Gastrocnemius medialis (tissue), 4 donors: ENCODE results near the gene PRDM15. TPM values are rescaled to one million over a fixed set of nuclear protein-coding genes. Genes with fewer than 3 reads are reported as not detected.

ENCODE experiments used
- ATAC-seq, 2 donors: fragments of 150-250 bp; one replicate each; pipeline ENCODE4 v1.9.1; 2016
- DNase-seq, 2 donors: peaks; one replicate each; pipeline ENCODE4 v3.0.0-alpha.2; 2019
- H3K27ac ChIP-seq, 4 donors: fragments of 200-600 bp; sonication (generic); 1 replicate in 1 of 4; 2 replicates in 3 of 4; pipeline ENCODE4 v1.5.1; 2016 to 2018; ENCODE audit warnings: mild to moderate bottlenecking in 2 of 4, moderate library complexity in 1 of 4
- H3K27me3 ChIP-seq, 3 donors: fragments of 200-600 bp; sonication (generic) in 2 of 3; 1 replicate in 1 of 3; 2 replicates in 2 of 3; pipeline versions ENCODE4 v1.5.1 to v1.6.0; 2016 to 2019; ENCODE audit warnings: mild to moderate bottlenecking in 1 of 3, moderate library complexity in 1 of 3
- H3K36me3 ChIP-seq, 2 donors: fragments of 200-600 bp; sonication (generic) in 1 of 2; one replicate each; pipeline ENCODE4 v1.5.1; 2017 to 2018
- H3K4me1 ChIP-seq, 2 donors: fragments of 200-600 bp; sonication (generic) in 1 of 2; one replicate each; pipeline ENCODE4 v1.5.1; 2016 to 2017; ENCODE audit warnings: mild to moderate bottlenecking in 2 of 2
- H3K4me3 ChIP-seq, 4 donors: fragments of 200-600 bp; sonication (generic) in 3 of 4; 1 replicate in 1 of 4; 2 replicates in 3 of 4; pipeline ENCODE4 v1.5.1; 2016 to 2019; ENCODE audit warnings: mild to moderate bottlenecking in 2 of 4
- H3K9me3 ChIP-seq, 3 donors: fragments of 200-600 bp; sonication (generic) in 2 of 3; 1 replicate in 1 of 3; 2 replicates in 2 of 3; pipeline ENCODE4 v1.5.1; 2016 to 2019
- POLR2A ChIP-seq, 2 donors: fragments of 450-650 bp; IDR thresholded peaks; one replicate each; pipeline ENCODE4 v1.6.1; 2017; ENCODE audit warnings: antibody characterized with exemption in 2 of 2, mild to moderate bottlenecking in 2 of 2, moderate library complexity in 2 of 2
- in situ Hi-C, 4 donors: fragments of 200-750 bp; cut with MboI; loops; one replicate each; pipeline versions ENCODE4 v1.15.0 to v1.8.0; 2017; ENCODE audit warnings: low sequenced_read_pairs in 4 of 4
- intact Hi-C: fragments of 100-400 bp; cut with DNase I; formaldehyde crosslinking; loops from one replicate; pipeline ENCODE4 v1.15.1; 2023; ENCODE audit warnings: low total_unique reads
- total RNA-seq, 4 donors: library from RNA; depleted of rRNA; stranded (reverse); fragments of >200 nt; gene quantifications; one replicate each; pipeline versions ENCODE4 v1.1.0 to v1.2.3, GENCODE V29; 2016
- TF ChIP-seq, protein P1 (sequence below), 5 experiments: fragments of 450-650 bp in 3 of 5; fragments of 200-600 bp in 2 of 5; sonication (generic) in 2 of 5; IDR thresholded peaks in 4 of 5; conservative IDR thresholded peaks in 1 of 5; 1 replicate in 4 of 5; 2 replicates in 1 of 5; pipeline ENCODE4 v1.5.1; 2016 to 2019; ENCODE audit warnings: antibody characterized with exemption in 5 of 5, mild to moderate bottlenecking in 3 of 5, moderate library complexity in 3 of 5

The PRDM15 gene
- total RNA-seq, 4 donors from 2014 or later: 4.4 to 13.6 (median 5.4) TPM

DNA sequence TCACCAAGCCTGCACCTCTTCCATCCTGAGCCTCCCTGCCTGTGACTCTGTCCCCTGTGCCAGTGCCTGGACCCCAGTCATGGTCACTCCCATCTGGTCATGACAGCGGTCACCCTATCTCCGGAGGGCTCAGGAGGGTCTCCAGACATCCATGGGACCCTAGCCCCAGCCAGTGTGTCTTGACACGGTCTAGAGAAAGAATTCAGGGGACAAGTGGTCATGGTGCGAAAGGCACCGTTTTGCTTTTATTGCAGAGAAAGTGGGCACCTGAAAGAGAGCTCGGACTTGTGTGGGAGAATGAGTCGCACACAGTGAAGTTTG lies 107.6 kb downstream of the PRDM15 start:
- no peaks in the 10 kb centered on the region for H3K36me3 ChIP-seq
- no peak overlapping the region for H3K4me3 ChIP-seq
- ATAC-seq: no peak
- no peak for DNase-seq
- intact Hi-C loops: no loop called here
- H3K4me1 ChIP-seq: peaks cover 15% of the 10 kb centered on the region in 2 donors
- TF ChIP-seq POLR2A (IDR thresholded peaks at IDR 0.05): no peak
- TF ChIP-seq, protein P1, sequence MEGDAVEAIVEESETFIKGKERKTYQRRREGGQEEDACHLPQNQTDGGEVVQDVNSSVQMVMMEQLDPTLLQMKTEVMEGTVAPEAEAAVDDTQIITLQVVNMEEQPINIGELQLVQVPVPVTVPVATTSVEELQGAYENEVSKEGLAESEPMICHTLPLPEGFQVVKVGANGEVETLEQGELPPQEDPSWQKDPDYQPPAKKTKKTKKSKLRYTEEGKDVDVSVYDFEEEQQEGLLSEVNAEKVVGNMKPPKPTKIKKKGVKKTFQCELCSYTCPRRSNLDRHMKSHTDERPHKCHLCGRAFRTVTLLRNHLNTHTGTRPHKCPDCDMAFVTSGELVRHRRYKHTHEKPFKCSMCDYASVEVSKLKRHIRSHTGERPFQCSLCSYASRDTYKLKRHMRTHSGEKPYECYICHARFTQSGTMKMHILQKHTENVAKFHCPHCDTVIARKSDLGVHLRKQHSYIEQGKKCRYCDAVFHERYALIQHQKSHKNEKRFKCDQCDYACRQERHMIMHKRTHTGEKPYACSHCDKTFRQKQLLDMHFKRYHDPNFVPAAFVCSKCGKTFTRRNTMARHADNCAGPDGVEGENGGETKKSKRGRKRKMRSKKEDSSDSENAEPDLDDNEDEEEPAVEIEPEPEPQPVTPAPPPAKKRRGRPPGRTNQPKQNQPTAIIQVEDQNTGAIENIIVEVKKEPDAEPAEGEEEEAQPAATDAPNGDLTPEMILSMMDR (IDR thresholded peaks at IDR 0.05 in 4 of 5, conservative IDR thresholded peaks at IDR 0.05 in 1 of 5): no peak
- no peaks in the 10 kb centered on the region for H3K9me3 ChIP-seq
- in situ Hi-C loops: loop anchor here in 3 of 4 donors (10.0 to 25.0 kb wide), 2 partner anchors 109 to 157 kb away; no protein-coding TSS in a partner anchor
- no peak overlapping the region for H3K27ac ChIP-seq
- peaks cover 45 to 58% (median 53%) of the 10 kb centered on the region in 3 donors for H3K27me3 ChIP-seq

DNA sequence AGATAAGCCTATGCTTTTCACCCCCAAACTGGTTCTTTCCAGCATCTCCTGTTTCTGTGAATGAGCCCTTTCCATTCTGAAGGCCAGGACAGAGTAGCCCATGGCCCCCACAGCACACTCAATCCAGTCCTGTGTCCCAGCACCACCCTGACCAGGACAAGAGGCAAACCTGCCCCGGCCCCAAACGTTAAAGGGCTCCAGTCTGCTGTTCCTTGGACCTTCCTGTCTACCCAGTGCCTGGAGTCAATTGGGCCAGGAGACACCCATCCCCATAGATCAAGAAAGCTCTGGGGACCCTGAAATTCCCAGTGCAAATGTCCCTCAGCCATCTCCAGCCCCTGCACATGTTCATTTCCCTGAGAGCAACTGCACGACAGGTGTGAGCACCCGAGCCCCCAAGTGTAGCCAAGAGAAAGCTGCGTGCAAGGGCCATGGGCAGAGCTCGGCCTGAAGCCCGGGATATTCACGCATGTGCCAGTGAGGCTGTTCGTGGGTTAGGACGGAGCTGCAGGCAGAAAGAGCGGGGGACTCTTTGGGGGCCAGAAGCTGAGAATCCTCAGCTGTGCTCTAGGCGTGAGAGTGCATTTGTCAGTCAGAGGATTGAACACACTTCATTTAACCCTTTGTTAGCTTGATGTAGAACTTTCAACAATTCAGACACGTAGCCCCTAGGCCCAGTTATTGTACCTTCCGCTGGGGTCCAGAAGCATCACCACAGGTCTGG lies 108.1 kb downstream of the PRDM15 start:
- H3K4me3 ChIP-seq: no peak overlapping the region
- H3K27ac ChIP-seq: no peak overlapping the region
- DNase-seq (no peak), ATAC-seq (no peak)
- H3K36me3 ChIP-seq: no peaks in the 10 kb centered on the region
- TF ChIP-seq, protein P1 (IDR thresholded peaks at IDR 0.05 in 4 of 5, conservative IDR thresholded peaks at IDR 0.05 in 1 of 5): no peak
- no peak for TF ChIP-seq POLR2A (IDR thresholded peaks at IDR 0.05)
- in situ Hi-C loops (loop anchor here in 3 of 4 donors (10.0 to 25.0 kb wide), 2 partner anchors 109 to 156 kb away; no protein-coding TSS in a partner anchor), intact Hi-C loops (no loop called here)
- no peaks in the 10 kb centered on the region for H3K9me3 ChIP-seq
- peaks cover 50 to 63% (median 58%) of the 10 kb centered on the region in 3 donors for H3K27me3 ChIP-seq
- H3K4me1 ChIP-seq: peaks cover 15% of the 10 kb centered on the region in 2 donors

DNA sequence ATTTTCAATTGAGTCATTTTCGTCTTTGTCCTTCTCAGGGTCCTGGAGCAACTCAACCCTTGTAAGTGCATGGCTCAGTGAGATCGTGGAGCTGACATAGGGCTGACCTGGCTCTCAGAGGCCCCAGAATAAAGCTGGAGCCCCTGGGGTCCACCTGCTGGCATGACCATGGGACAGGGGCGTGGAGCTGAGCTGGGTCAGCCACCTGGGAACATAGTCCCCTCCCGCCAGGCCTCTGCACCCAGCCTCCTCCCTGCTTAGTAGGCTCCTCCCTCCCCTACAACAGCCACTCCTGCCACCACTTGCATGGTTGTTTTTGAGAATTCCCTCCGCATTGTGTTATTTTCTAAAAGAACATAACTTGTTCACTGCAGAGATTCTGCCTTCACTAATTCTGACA lies 109.2 kb downstream of the PRDM15 start:
- H3K36me3 ChIP-seq: no peaks in the 10 kb centered on the region
- intact Hi-C loops (no loop called here), in situ Hi-C loops (loop anchor here in 3 of 4 donors (10.0 to 25.0 kb wide), 2 partner anchors 108 to 155 kb away; no protein-coding TSS in a partner anchor)
- TF ChIP-seq POLR2A (IDR thresholded peaks at IDR 0.05): no peak
- TF ChIP-seq, protein P1 (IDR thresholded peaks at IDR 0.05 in 4 of 5, conservative IDR thresholded peaks at IDR 0.05 in 1 of 5): no peak
- H3K4me1 ChIP-seq: peaks cover 15% of the 10 kb centered on the region in 2 donors
- no peak overlapping the region for H3K4me3 ChIP-seq
- DNase-seq: no peak
- H3K27me3 ChIP-seq: peaks cover 60 to 69% (median 68%) of the 10 kb centered on the region in 3 donors
- no peak overlapping the region for H3K27ac ChIP-seq
- no peak for ATAC-seq
- no peaks in the 10 kb centered on the region for H3K9me3 ChIP-seq

DNA sequence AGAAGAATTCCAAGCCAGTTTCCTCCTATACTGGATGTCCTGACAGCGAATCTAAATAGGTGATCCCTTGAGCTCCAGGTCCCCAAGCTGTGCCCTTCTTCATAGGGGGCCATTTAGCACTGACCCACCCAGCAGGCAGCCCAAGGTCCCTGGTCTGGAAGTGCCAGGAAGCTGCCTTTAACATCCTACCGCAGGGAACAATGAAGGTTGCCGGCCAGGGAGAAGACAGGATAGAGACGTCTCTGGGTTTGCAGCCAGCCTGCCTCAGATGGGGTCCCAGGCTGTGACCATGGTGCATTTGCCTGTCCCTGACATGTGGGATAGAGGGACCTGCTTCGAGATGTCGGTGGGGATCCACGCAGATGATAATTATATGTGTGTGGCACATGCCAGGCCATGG lies 109.6 kb downstream of the PRDM15 start:
- in situ Hi-C loops: loop anchor here in 1 of 4 donors (25.0 kb wide), 1 partner anchor 107 kb away; no protein-coding TSS in a partner anchor

More for the DNA sequence above, 109.6 kb downstream of the PRDM15 start:
- TF ChIP-seq POLR2A (IDR thresholded peaks at IDR 0.05): no peak
- TF ChIP-seq, protein P1 (IDR thresholded peaks at IDR 0.05 in 4 of 5, conservative IDR thresholded peaks at IDR 0.05 in 1 of 5): no peak
- peaks cover 15% of the 10 kb centered on the region in 2 donors for H3K4me1 ChIP-seq
- DNase-seq: no peak
- H3K9me3 ChIP-seq: no peaks in the 10 kb centered on the region
- ATAC-seq: no peak
- H3K27me3 ChIP-seq: peaks cover 60 to 71% (median 68%) of the 10 kb centered on the region in 3 donors
- H3K27ac ChIP-seq: no peak overlapping the region
- H3K36me3 ChIP-seq: no peaks in the 10 kb centered on the region
- no peak overlapping the region for H3K4me3 ChIP-seq
- intact Hi-C loops: no loop called here
